ENCODE results near the gene SGMS1.
"Not testable (repeated sequence)": the region's sequence is repeated elsewhere in the genome, so short reads cannot be mapped to it uniquely, and the experiment has no call there.

The SGMS1 gene

GRCh38 chr10:50281210-50281966 lies 342.4 kb downstream of the SGMS1 start:
- no peak for DNase-seq

GRCh38 chr10:50280049-50280841 lies 343.5 kb downstream of the SGMS1 start:
- DNase-seq, result no peak

- no peak for DNase-seq
Measured at GRCh38 chr10:50279489-50279888, 344.3 kb downstream of the SGMS1 start.

GRCh38 chr10:50275650-50276235 lies 348.0 kb downstream of the SGMS1 start:
- DNase-seq, result no peak

- no peak for DNase-seq
Measured at GRCh38 chr10:50272531-50272930, 351.2 kb downstream of the SGMS1 start.

GRCh38 chr10:50271564-50272250 lies 352.0 kb downstream of the SGMS1 start:
- DNase-seq, result no peak

GRCh38 chr10:50267877-50268276 lies 355.9 kb downstream of the SGMS1 start:
- DNase-seq, result not testable (repeated sequence)

GRCh38 chr10:50262625-50263024 lies 361.1 kb downstream of the SGMS1 start:
- not testable (repeated sequence) for DNase-seq

GRCh38 chr10:50260791-50261281 lies 362.9 kb downstream of the SGMS1 start:
- no peak for DNase-seq

Data from SIG-M5 (cell line).